B cell (primary cell): ENCODE data around the gene F12.

Experiments
- EZH2 ChIP-seq: IDR thresholded peaks from 2 replicates; pipeline ENCODE4 v1.6.1; 2012; ENCODE audit warnings: borderline replicate concordance, low read depth, mild to moderate bottlenecking, moderate library complexity, low read length; ENCODE audit not compliant: insufficient read depth, poor library complexity, severe bottlenecking
- TF ChIP-seq, protein P1 (sequence below): fragments of 200-600 bp; IDR thresholded peaks from one replicate; pipeline ENCODE4 v1.8.0; 2022; ENCODE audit warnings: antibody characterized with exemption, mild to moderate bottlenecking

DNA sequence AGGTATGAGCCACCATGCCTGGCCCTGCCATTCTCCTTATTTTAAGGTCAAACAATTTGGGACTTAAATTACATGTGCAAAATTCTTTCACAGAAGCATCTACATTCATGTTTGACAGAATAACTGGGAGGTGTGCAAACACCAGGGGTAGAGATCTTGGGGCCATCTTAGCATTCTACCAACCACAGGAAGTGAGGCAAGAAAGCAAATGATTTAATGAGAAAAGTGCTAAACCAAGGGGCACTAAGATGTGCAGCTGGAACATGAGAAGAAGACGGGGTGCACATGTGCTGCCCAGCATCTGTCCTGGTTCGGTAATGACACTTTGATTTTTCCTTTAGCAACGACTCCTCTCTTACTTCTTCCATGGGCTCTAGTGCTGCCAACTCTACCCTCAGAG is 1.2 kb upstream of the F12 start:
- TF ChIP-seq, protein P1, sequence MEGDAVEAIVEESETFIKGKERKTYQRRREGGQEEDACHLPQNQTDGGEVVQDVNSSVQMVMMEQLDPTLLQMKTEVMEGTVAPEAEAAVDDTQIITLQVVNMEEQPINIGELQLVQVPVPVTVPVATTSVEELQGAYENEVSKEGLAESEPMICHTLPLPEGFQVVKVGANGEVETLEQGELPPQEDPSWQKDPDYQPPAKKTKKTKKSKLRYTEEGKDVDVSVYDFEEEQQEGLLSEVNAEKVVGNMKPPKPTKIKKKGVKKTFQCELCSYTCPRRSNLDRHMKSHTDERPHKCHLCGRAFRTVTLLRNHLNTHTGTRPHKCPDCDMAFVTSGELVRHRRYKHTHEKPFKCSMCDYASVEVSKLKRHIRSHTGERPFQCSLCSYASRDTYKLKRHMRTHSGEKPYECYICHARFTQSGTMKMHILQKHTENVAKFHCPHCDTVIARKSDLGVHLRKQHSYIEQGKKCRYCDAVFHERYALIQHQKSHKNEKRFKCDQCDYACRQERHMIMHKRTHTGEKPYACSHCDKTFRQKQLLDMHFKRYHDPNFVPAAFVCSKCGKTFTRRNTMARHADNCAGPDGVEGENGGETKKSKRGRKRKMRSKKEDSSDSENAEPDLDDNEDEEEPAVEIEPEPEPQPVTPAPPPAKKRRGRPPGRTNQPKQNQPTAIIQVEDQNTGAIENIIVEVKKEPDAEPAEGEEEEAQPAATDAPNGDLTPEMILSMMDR: no peak
- TF ChIP-seq EZH2: no peak
